HG03469 (cell line): ENCODE measurements around the gene DUSP22.

Experiments
- ATAC-seq: cut with Tn5 transposase; IDR thresholded peaks from one replicate; pipeline ENCODE4 v1.9.1; 2021; ENCODE audit warnings: mild to moderate bottlenecking, moderate library complexity, moderate number of reproducible peaks; ENCODE audit not compliant: unreplicated experiment

DUSP22 gene

DNA sequence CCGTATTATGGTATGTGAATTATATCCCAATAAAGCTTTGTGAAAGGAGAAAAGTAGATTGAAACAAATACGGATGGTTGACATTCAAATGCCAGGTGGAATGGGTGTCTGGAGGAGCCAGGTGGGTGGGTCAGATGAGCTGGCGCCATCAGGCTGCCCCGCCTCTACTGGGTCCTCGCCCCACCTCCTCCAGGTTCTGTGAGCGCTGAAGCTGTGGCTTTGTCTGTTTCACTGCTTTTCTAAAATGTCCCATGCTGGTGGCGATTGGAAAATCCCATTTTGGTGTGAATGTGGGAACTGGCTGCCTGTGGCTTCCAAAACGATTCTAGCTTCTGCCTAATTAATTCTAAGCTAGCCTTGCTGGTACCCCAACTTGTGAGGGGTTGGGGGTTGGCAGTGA lies 16.5 kb downstream of the DUSP22 start:
- ATAC-seq = no peak

- no peak for ATAC-seq
These were observed 17.7 kb downstream of the DUSP22 start for GRCh38 chr6:309947-310346.

DNA sequence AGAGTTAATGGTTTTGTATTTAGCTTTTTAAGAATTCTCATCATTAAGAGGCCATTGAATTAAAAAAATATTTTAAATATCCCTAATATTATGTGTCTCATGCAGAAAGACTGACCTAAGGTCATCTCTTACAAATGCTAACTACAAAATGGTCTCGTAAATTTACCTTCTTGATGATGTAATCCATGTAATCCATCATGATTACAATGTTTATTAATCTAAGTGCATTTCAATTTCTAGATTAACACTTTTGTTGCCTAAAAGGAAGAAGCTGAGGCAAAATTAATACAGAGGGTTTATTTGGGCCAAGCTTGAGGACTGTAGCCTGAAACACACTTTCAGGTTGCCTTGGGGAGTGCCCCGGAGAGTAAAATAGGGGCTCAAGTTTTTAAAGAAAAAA lies 18.4 kb downstream of the DUSP22 start:
- no peak for ATAC-seq

GRCh38 chr6:311679-312220 lies 19.5 kb downstream of the DUSP22 start:
- ATAC-seq = no peak

GRCh38 chr6:313087-313486 lies 20.8 kb downstream of the DUSP22 start:
- no peak for ATAC-seq

DNA sequence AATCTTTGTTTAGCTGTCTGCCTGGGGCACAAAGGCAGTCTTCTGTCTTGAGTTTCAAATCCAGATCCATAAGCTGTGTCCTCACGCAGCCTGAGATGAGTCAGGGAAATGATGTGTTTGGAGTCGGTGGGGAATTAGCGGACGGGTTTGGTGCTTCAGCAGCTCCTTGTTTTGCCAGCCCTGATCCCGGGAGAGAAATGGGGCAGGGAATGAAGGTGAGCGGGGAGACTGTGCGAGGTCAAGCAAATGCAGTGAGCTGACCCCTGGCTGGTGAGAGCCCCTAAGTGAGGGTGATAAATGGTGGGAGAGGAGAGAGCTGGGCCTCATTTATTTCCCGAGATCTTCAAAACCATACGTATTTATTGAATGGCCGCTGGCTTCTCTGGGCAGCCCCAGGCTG lies 21.6 kb downstream of the DUSP22 start:
- no peak for ATAC-seq

DNA sequence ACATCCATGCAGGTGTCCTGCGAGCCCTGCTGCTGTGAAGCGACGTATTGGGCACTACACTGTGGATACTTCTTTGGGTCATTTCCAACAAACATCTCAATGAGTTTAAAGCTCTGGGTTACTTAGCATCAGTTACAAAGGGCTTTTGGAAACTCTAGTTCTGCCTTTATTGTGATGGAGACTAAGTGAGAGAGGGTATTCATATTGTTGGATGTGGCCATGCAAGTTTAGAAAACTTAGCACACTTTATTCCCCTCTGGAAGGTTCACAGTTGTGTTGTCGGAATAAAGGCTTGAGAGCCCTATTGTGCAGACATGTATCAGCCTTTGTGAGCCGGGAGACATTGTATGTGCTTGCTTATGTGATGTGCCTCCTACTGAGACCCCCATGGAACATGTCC lies 22.1 kb downstream of the DUSP22 start:
- no peak for ATAC-seq

GRCh38 chr6:315226-315625 lies 22.9 kb downstream of the DUSP22 start:
- no peak for ATAC-seq

DNA sequence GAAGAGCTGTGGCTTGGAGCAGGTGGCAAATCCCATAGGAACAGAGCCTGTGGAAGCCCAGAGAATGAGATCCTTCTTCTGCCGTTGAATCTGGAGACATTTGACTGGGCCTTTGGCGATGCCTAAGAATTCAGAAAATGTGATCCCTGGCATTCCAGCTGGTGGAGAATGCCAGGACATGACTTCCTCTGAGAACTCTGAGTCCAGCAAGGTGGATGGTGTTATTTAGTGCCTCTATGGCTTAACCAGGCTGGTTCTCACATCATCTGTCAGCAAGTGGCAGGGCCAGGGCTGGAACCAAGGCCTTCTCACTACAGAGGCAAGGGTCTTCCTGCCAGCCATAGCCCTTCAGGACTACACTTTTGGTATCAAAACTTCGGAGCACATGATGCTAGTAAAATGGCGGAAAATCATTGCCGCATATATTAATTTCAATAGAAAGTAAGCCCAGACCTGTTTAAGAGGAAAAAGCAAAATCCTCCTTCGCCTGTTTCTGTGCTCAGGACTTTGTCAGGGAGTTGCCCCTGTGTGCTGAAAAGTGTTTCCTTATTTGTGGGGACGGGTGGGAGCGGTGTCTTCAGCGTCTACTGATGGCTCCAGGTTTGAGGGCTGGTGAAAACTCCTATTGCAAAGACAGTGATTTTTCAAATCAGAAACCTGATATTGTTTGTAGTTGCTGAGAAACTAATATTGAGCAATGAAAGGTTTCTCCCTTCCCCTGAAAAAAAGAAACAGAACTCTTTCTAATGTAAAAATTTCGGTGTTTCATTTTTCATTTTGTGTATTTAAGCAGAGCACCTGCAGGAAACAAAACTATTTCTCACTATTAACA lies 23.9 kb downstream of the DUSP22 start:
- ATAC-seq = no peak

- ATAC-seq = no peak
These were observed 24.4 kb downstream of the DUSP22 start for GRCh38 chr6:316753-317038.

DNA sequence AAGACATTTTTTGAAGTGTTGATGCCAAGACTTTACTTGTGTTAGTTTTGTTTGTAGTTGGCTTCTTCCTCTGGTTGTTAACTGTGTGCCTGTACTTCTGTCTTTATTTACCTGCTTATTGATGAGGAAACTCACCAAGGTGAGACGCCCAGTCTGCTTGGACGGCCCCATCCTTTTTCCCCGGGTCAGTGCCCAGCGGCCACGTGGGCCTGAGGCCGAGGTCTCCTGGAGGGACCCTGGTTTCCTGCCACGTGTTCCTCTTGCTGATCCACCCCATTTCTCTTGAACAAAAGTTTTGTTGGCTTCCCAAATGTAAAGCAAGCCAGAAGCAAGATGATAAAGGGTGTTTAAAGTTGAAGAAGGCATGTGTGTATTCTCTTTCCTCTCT lies 24.8 kb downstream of the DUSP22 start:
- no peak for ATAC-seq

DNA sequence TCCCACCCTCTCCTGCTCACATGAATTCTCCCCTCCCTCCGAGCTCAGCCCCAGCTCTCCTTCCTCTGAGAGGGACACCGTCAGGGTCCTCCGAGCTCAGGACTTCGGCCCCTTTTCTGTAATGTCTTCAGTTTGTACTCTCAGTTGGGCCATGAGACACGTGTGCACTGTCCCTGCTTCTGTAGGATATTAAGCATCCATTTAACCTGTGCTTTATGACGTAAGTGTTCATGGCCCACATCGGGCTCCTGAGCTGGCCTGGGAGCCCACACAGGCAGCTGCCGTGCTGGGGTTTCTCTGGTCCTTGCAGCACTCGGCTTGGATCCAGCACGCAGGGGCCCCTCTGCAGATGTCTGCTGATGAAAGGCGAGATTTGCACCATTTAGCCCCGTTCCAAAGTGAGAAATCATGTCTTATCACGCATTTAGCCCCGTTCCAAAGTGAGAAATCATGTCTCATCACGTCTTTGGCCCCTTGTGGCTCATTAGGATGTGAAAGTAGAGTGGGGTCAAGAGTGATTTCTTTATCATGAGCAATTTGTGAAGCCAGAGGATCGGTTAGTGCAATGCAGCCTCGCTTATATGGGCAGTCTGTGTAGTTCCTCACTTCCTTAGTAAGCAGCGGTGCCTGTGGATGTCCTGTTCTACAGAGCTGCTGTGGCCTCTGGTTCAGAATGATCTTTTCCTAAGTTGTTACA lies 25.3 kb downstream of the DUSP22 start:
- peak; percentile 24 for ATAC-seq

- no peak for ATAC-seq
These were observed 26.1 kb downstream of the DUSP22 start for GRCh38 chr6:318243-318890.

DNA sequence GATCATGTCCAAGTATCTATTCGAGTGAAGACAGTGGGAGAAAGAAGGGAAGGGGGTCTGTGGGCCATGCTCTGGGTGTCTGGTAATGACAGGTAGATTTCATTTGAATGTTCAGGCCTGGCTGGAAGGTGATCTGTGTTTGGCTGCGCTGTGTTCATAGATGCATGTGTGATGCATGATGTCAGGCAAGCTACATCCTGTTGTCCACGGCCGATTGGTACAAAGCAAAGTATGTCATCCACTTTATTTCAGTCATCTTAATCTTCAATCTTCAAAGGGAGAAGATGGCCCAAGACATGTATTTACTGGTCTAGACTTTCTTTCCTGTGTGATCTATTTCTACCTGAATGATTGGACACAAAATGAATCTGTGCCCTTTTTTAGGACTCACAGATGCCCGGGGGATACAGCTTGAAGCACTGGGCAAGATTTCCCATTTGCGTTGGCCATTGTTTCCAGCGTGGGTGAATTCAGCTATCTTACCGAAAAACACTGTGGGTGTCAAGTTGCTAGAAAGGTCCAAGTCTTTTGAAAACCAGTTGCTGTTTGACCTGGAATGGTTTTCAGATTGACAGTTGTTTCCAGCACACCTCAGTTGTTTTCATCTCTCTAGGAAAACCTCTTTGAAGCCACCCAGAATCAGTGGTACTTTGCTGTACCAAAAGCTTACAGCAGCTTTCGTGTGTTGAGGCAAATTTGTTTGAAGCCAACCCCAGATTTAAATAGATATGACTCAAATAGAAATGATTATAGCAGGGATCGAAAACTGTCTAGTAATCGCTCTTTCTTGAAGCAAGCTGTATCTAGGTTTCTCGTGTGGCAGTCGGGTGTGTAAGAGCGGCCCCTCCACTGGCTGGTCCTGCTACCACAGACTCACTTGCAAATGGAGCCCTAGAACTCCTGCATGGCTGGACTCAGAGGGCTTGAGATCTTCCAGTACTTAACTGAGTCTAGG lies 27.2 kb downstream of the DUSP22 start:
- ATAC-seq = peak; percentile 40

DNA sequence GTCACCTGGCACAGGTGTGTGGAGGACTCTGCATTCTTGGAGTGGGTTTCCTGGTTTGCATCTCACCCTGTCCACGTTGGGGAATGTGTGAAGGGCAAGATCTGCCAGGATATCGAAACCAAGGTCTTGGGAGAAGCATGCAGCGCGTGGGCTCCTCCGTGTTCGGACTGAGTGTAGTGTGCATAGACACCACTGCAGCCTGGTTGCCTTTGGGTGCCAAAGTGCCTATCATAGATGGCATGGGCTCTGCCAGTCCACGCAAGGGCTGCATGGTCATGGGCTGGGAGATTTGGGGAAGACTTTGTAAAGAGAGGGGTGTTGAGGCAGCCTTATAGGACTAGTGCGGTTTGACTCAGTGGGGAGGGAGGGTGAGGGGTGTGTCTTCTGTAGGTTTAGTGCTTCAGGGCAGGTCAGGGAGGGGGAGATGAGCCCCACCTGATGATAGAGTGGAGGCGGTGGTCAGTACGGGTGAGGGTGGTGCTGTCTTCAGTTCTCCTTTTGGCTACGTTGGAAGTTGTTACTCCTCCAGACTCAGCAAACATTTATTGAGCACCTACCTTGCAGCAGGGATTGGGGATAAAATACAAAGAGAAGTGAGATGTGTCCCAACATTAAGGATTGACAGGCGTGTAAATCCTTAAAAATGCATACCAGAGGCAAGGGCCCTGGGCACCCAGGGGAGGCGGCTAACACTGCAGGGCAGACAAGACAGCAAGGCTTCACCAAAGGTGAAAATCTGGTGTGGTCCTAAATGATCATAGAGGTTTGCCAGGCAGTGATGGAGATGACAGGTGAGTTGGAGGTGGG lies 28.3 kb downstream of the DUSP22 start:
- no peak for ATAC-seq

- no peak for ATAC-seq
These were observed 28.8 kb downstream of the DUSP22 start for GRCh38 chr6:321158-321438.

- ATAC-seq = no peak
These were observed 29.4 kb downstream of the DUSP22 start for GRCh38 chr6:321536-322258.

- no peak for ATAC-seq
These were observed 30.1 kb downstream of the DUSP22 start for GRCh38 chr6:322259-322930.
